Muscle of leg (tissue), 11 donors: ENCODE measurements around the gene SLC25A47. TPM values are rescaled to one million over a fixed set of nuclear protein-coding genes. Genes with fewer than 3 reads are reported as not detected.

ENCODE experiments used
- DNase-seq: peaks from one replicate; pipeline ENCODE4 v3.0.0; 2013
- H3K27ac ChIP-seq: one replicate; pipeline ENCODE4 v1.5.1; 2013; ENCODE audit warnings: mild to moderate bottlenecking, low read length, control low read depth
- H3K27me3 ChIP-seq: one replicate; pipeline ENCODE4 v1.6.1; 2013; ENCODE audit warnings: low read length; ENCODE audit not compliant: control insufficient read depth, insufficient read depth
- H3K36me3 ChIP-seq: one replicate; pipeline ENCODE4 v1.6.1; 2013; ENCODE audit warnings: low read length; ENCODE audit not compliant: control insufficient read depth, insufficient read depth
- H3K4me1 ChIP-seq: one replicate; pipeline ENCODE4 v1.6.1; 2013; ENCODE audit warnings: low read length; ENCODE audit not compliant: control insufficient read depth, insufficient read depth
- H3K4me3 ChIP-seq: one replicate; pipeline ENCODE4 v1.5.1; 2013; ENCODE audit warnings: low read length, control low read depth
- H3K9me3 ChIP-seq: replicated peaks from 2 replicates; pipeline ENCODE4 v1.6.1; 2013; ENCODE audit warnings: low read depth, low read length; ENCODE audit not compliant: control insufficient read depth
- WGBS: methylation state at CpG from one replicate; pipeline ENCODE4 v1.1.5; 2013; ENCODE audit warnings: missing lambda C conversion rate; ENCODE audit not compliant: insufficient coverage; 5-methylcytosine and 5-hydroxymethylcytosine counted together
- polyA plus RNA-seq, 8 donors: library from polyadenylated mRNA; unstranded; fragments of 120-200 nt; gene quantifications; one replicate each; pipeline versions ENCODE4 v1.2.1 to v1.2.3, GENCODE V29; 2013; ENCODE audit warnings: inconsistent platforms in 1 of 8, low replicate concordance in 1 of 8; ENCODE audit not compliant: insufficient read length in 8 of 8, insufficient read depth in 1 of 8
- total RNA-seq: library from RNA; stranded (reverse); fragments of 120-200 nt; gene quantifications from one replicate; pipeline ENCODE4 v1.2.4, GENCODE V29; 2013

SLC25A47 gene
- total and polyA plus RNA-seq, 9 donors: 0.08 to 0.57 (median 0.15) TPM; not detected in 2

DNA sequence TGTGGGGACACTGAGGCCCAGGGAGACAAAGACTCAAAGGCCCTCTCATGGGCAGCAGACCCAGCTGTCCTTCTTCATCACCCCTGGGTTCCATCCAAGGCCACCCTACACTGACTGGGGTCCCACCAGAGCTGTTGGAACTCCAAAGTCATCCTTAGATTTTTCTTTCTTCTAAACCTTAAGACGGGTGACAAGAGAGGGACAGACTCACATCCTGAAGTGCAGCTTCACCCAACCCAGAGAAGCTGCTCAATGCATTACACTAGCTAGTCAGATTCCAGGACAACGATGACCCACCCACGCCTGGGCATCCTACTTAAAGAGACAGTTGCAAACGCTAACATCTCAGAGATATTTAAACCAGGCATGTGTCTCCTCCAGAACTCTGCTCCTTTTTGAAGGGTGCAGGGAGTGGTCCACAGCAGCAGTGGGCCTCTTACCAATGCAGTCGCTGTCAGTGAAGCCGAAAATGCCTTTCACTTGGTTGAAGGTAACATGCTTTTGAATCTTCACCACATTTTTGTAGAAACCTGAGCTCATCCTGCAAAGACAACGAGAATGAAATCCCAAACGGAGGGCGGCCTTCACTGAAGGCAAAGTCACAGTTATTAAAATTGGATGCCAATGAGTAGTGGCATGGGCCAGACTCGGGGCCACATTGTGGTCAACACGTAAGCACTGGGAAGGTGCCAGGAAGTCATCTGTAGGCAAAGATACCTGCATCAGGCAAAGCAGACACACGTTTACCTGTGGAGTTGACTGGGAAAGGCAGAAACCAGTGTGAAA lies 23.4 kb downstream of the SLC25A47 start:
- Histone ChIP-seq H3K4me3 (no peak overlapping the region), H3K36me3 (peaks cover 47% of the 10 kb centered on the region), H3K27ac (no peak overlapping the region), H3K4me1 (peaks cover 7% of the 10 kb centered on the region), H3K27me3 (no peaks in the 10 kb centered on the region), H3K9me3 (no peaks in the 10 kb centered on the region)
- 87% methylated on average over 12 of the region's 12 CpGs for WGBS
- DNase-seq: no peak

DNA sequence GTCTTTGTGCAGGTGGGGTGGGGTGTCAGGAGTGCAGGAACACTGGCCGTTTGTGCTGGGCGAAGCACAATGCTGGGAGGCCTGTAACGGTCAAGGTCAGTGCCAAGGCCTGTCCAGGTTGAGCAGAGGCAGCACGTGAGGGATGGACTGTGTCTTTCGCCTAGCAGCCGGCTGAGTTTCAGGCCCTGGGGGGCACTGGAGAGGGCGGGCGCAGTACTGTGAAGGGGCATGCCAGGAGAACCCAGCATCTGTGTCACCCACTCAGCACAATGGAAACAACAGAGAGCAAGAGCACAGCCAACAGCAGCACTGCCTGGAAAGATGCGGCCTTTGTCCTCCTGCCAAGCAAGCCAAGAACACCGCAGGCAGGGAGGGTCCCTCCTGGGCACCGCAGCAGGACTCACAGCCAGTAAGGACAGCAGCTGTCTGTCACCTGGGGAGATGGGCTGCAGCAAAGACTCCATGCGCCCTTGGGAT lies 25.2 kb downstream of the SLC25A47 start:
- H3K4me1 ChIP-seq: no peaks in the 10 kb centered on the region
- H3K27ac ChIP-seq: no peak overlapping the region
- no peaks in the 10 kb centered on the region for H3K9me3 ChIP-seq
- peaks cover 41% of the 10 kb centered on the region for H3K36me3 ChIP-seq
- H3K27me3 ChIP-seq: no peaks in the 10 kb centered on the region
- no peak for DNase-seq
- H3K4me3 ChIP-seq: no peak overlapping the region
- 92% methylated on average over 12 of the region's 12 CpGs for WGBS

DNA sequence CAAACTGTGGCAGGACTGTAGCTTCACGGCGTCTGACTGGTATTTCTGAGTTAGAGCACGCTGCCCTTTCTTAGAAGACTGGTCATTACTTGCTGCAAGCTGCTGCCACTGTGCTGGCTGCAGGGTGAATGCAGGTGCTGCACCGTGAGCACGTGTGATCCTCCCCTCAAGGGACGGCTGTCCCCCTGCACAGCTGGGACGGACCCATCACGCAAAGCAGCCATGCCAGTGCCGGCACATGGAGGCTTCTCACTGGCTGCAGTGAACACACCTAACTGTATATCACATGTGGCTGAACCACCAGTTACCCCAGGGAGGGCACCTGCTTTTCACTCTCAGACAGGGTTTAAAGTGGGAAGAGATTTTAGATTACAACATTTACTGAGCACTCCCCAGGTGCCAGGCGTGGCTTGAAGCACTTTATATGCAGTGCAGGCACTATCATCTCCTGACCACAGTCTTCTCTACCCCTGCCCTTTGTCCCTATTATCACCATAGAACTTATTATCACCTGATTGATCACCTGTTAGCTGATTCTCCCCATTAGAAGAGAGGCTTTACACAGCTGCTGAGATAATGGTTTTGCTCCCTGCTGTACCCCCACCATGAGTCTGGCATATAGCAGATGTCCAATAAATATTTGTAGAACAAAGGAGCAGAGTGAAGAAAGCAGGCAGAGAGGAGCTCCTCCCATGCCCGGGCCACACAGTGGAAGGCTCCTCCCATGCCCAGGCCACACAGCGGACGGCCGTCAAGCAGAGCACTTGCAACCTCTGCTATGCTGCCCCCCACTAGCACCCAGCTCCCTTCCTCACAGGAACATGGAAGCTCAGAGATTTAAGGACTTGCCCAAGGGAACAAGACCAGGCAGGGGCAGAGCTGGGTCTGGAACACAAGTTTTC lies 25.9 kb downstream of the SLC25A47 start:
- no peak overlapping the region for H3K4me3 ChIP-seq
- no peaks in the 10 kb centered on the region for H3K27me3 ChIP-seq
- DNase-seq: no peak
- H3K4me1 ChIP-seq: no peaks in the 10 kb centered on the region
- H3K27ac ChIP-seq: no peak overlapping the region
- H3K9me3 ChIP-seq: no peaks in the 10 kb centered on the region
- 81% methylated on average over 13 of the region's 14 CpGs for WGBS
- H3K36me3 ChIP-seq: peaks cover 48% of the 10 kb centered on the region

- H3K4me3 ChIP-seq: no peak overlapping the region
- no peaks in the 10 kb centered on the region for H3K9me3 ChIP-seq
- H3K27me3 ChIP-seq: no peaks in the 10 kb centered on the region
- peaks cover 56% of the 10 kb centered on the region for H3K36me3 ChIP-seq
- no peaks in the 10 kb centered on the region for H3K4me1 ChIP-seq
- no peak overlapping the region for H3K27ac ChIP-seq
- WGBS: no CpG with 5 or more reads among the region's 11 CpGs
- no peak for DNase-seq
Measured at GRCh38 chr14:100350276-100350926, 27.3 kb downstream of the SLC25A47 start.

DNA sequence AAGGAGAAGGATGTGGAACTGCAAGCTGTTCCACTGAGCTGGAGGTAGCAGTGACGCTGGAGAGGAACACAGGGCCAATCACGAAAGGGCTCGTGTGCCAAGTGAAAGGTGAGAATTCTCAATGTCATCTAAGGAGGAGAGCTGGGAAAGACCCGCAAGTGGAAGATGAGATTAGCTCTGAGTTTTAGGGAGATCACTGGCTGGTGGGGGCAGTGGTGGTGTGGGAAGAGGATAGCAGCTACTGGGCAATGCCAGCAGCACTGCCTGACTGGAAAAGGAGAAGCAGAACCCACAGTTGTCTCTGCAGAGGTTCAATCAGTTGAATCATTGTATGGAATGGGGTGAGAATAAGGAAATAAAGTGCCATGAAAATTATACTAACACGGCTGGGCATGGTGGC lies 27.8 kb downstream of the SLC25A47 start:
- Histone ChIP-seq H3K27me3 (no peaks in the 10 kb centered on the region), H3K4me3 (no peak overlapping the region), H3K36me3 (peaks cover 58% of the 10 kb centered on the region), H3K4me1 (no peaks in the 10 kb centered on the region), H3K27ac (no peak overlapping the region), H3K9me3 (no peaks in the 10 kb centered on the region)
- no peak for DNase-seq
- WGBS: 86% methylated on average over 5 of the region's 5 CpGs

- no CpG with 5 or more reads among the region's 2 CpGs for WGBS
- H3K27ac ChIP-seq: no peak overlapping the region
Measured at GRCh38 chr14:100358396-100358795, 35.3 kb downstream of the SLC25A47 start.

DNA sequence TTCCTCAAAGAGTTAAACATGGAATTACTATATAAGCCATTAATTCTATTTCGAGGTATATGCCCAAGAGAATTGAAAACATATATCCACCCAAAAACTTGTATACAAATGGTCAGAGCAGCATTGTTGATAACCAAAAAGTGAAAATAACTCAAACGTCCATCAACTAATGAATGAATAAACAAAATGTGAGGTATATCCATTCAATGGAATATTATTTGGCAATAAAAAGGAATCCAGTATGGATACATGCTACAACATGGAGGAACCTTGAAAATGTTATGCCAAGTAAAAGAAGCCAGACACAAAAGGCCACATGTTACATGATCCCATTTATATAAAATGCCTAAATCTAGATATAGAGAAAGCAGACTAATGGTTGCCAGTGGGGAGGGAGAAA lies 36.0 kb downstream of the SLC25A47 start:
- no CpG with 5 or more reads among the region's 2 CpGs for WGBS
- Histone ChIP-seq H3K9me3 (peaks cover 7% of the 10 kb centered on the region), H3K36me3 (peaks cover 31% of the 10 kb centered on the region), H3K27me3 (no peaks in the 10 kb centered on the region), H3K27ac (no peak overlapping the region), H3K4me1 (no peaks in the 10 kb centered on the region), H3K4me3 (no peak overlapping the region)
- DNase-seq: no peak

More at GRCh38 chr14:100358396-100358795, 35.3 kb downstream of the SLC25A47 start:
- peaks cover 7% of the 10 kb centered on the region for H3K9me3 ChIP-seq
- peaks cover 35% of the 10 kb centered on the region for H3K36me3 ChIP-seq
- no peak for DNase-seq
- no peaks in the 10 kb centered on the region for H3K27me3 ChIP-seq
- no peak overlapping the region for H3K4me3 ChIP-seq
- no peaks in the 10 kb centered on the region for H3K4me1 ChIP-seq

DNA sequence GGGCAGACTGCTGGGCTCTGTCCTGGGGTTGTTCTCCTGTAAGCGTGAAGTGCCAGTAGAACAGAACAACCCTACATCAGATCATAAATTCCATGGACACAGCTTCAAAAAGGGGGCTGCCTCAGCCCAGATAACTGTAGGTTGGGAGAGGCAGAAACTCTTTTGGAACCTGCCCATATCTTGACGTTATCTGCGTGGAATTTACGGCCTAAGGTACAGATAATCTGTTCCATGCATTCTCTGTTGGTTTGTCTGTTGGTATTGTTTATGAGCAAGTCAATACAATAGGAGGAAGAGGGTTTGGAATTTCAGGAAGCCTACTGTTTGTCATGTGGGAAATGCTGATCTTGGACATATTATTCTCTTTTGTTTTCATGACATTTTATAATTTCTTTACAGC lies 36.7 kb downstream of the SLC25A47 start:
- peak overlapping the region; percentile 55 for H3K27ac ChIP-seq

GRCh38 chr14:100361626-100362025 lies 38.5 kb downstream of the SLC25A47 start:
- Histone ChIP-seq H3K27ac (no peak overlapping the region), H3K4me1 (no peaks in the 10 kb centered on the region), H3K4me3 (no peak overlapping the region), H3K9me3 (peaks cover 7% of the 10 kb centered on the region), H3K27me3 (no peaks in the 10 kb centered on the region), H3K36me3 (peaks cover 28% of the 10 kb centered on the region)
- no peak for DNase-seq
- WGBS: 92% methylated on average over 2 of the region's 5 CpGs

More for the DNA sequence above, 36.7 kb downstream of the SLC25A47 start:
- no CpG with 5 or more reads among the region's 4 CpGs for WGBS
- Histone ChIP-seq H3K27me3 (no peaks in the 10 kb centered on the region), H3K4me1 (no peaks in the 10 kb centered on the region), H3K4me3 (no peak overlapping the region), H3K9me3 (peaks cover 7% of the 10 kb centered on the region), H3K36me3 (peaks cover 29% of the 10 kb centered on the region)
- DNase-seq: no peak
